ENCODE measurements around the gene TCIRG1. TPM values are rescaled to one million over a fixed set of nuclear protein-coding genes. Genes with fewer than 3 reads are reported as not detected.

Gene TCIRG1
- total and polyA plus RNA-seq, 2 of the 13 experiments (the other 11 are each of a cell fraction or from before 2014, with no cell fraction given): 48.0 to 69.6 TPM

DNA sequence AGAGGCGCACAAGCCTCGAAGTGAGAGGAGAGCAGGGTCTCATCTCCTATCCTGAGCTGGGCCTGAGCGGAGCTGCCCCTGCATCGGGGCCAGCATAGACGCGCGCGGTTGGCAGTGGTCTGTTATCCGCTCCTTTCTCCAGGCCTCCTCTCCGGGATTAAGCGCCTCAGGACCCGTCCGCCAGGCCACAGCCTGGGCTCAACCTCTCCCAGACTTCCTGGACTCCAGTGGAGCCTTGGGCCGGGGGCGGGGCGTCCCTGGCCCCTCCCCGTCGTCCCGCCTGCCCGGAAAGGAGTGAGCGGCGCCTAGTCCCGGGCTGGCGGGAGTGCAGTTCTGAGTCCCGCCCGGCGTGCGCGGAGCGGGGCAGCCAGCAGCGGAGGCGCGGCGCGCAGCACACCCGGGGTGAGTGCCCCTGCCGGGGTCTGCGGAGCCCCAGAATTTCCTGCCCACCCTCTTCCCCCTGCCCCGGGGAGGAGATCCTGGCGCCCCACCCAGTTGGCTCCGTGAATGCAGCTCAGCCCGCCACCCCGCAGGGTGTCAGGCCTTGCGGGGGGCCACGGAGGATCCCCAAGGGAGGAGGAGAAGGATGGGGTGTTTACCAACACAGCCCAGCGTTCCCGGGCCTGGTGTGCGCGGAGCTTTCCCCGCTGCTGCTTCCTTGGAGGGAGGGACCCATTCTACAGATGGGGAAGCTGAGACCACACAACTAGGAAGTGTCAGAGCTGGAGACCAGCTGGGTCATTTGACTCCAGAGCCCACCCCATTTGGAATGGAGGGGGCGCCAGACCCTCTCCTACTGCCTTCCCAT, at the start of gene TCIRG1 (continued):
- TF ChIP-seq, protein P1, sequence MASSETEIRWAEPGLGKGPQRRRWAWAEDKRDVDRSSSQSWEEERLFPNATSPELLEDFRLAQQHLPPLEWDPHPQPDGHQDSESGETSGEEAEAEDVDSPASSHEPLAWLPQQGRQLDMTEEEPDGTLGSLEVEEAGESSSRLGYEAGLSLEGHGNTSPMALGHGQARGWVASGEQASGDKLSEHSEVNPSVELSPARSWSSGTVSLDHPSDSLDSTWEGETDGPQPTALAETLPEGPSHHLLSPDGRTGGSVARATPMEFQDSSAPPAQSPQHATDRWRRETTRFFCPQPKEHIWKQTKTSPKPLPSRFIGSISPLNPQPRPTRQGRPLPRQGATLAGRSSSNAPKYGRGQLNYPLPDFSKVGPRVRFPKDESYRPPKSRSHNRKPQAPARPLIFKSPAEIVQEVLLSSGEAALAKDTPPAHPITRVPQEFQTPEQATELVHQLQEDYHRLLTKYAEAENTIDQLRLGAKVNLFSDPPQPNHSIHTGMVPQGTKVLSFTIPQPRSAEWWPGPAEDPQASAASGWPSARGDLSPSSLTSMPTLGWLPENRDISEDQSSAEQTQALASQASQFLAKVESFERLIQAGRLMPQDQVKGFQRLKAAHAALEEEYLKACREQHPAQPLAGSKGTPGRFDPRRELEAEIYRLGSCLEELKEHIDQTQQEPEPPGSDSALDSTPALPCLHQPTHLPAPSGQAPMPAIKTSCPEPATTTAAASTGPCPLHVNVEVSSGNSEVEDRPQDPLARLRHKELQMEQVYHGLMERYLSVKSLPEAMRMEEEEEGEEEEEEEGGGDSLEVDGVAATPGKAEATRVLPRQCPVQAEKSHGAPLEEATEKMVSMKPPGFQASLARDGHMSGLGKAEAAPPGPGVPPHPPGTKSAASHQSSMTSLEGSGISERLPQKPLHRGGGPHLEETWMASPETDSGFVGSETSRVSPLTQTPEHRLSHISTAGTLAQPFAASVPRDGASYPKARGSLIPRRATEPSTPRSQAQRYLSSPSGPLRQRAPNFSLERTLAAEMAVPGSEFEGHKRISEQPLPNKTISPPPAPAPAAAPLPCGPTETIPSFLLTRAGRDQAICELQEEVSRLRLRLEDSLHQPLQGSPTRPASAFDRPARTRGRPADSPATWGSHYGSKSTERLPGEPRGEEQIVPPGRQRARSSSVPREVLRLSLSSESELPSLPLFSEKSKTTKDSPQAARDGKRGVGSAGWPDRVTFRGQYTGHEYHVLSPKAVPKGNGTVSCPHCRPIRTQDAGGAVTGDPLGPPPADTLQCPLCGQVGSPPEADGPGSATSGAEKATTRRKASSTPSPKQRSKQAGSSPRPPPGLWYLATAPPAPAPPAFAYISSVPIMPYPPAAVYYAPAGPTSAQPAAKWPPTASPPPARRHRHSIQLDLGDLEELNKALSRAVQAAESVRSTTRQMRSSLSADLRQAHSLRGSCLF (CRISPR knock-in tag; IDR thresholded peaks at IDR 0.05; ENCODE audit: borderline replicate concordance): no peak
- TF ChIP-seq ZNF7 (CRISPR knock-in tag; IDR thresholded peaks at IDR 0.05): no peak
- 0 out of 2 replicates have a peak, but pooled peaks have one; percentile 15 for TF ChIP-seq RFXAP (CRISPR knock-in tag; IDR thresholded peaks at IDR 0.05; ENCODE audit: borderline replicate concordance)
- TF ChIP-seq, protein P2, sequence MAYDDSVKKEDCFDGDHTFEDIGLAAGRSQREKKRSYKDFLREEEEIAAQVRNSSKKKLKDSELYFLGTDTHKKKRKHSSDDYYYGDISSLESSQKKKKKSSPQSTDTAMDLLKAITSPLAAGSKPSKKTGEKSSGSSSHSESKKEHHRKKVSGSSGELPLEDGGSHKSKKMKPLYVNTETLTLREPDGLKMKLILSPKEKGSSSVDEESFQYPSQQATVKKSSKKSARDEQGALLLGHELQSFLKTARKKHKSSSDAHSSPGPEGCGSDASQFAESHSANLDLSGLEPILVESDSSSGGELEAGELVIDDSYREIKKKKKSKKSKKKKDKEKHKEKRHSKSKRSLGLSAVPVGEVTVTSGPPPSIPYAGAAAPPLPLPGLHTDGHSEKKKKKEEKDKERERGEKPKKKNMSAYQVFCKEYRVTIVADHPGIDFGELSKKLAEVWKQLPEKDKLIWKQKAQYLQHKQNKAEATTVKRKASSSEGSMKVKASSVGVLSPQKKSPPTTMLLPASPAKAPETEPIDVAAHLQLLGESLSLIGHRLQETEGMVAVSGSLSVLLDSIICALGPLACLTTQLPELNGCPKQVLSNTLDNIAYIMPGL (CRISPR knock-in tag; IDR thresholded peaks at IDR 0.05; ENCODE audit: borderline replicate concordance in 1 of 2, low read depth in 1 of 2): peak in 1 of 2 experiments; percentile 32; a peak in 2 of 4 replicates
- TF ChIP-seq ELF1 (CRISPR knock-in tag; IDR thresholded peaks at IDR 0.05): peak; percentile 82
- TF ChIP-seq, protein P3, sequence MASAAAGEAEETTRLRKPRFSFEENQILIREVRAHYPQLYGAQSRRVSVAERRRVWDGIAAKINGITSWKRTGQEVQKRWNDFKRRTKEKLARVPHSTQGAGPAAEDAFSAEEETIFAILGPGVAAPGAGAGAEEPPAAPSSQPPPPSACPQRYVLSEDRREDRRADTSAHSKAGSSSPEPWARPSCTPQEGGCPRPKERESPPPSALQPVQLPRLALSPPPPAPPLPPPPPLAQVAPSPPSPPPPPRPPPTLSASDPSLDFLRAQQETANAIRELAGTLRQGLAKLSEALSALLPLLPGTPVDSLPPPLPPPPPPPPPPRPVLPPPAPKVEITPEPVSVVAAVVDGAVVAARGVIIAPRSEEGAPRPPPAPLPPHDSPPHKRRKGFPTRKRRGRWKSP (CRISPR knock-in tag; IDR thresholded peaks at IDR 0.05): no peak; the same call in 1 of the 2 replicates
- no peak for TF ChIP-seq WIZ (CRISPR knock-in tag; IDR thresholded peaks at IDR 0.05)
- no peak for TF ChIP-seq ZNF468 (CRISPR knock-in tag; IDR thresholded peaks at IDR 0.05)
- TF ChIP-seq ZBTB7A (CRISPR knock-in tag; IDR thresholded peaks at IDR 0.05): no peak
- no peak for TF ChIP-seq RXRA (CRISPR knock-in tag; IDR thresholded peaks at IDR 0.05)
- TF ChIP-seq NFYB (CRISPR knock-in tag; IDR thresholded peaks at IDR 0.05): no peak; the same call in 1 of the 2 replicates
- TF ChIP-seq, protein P4, sequence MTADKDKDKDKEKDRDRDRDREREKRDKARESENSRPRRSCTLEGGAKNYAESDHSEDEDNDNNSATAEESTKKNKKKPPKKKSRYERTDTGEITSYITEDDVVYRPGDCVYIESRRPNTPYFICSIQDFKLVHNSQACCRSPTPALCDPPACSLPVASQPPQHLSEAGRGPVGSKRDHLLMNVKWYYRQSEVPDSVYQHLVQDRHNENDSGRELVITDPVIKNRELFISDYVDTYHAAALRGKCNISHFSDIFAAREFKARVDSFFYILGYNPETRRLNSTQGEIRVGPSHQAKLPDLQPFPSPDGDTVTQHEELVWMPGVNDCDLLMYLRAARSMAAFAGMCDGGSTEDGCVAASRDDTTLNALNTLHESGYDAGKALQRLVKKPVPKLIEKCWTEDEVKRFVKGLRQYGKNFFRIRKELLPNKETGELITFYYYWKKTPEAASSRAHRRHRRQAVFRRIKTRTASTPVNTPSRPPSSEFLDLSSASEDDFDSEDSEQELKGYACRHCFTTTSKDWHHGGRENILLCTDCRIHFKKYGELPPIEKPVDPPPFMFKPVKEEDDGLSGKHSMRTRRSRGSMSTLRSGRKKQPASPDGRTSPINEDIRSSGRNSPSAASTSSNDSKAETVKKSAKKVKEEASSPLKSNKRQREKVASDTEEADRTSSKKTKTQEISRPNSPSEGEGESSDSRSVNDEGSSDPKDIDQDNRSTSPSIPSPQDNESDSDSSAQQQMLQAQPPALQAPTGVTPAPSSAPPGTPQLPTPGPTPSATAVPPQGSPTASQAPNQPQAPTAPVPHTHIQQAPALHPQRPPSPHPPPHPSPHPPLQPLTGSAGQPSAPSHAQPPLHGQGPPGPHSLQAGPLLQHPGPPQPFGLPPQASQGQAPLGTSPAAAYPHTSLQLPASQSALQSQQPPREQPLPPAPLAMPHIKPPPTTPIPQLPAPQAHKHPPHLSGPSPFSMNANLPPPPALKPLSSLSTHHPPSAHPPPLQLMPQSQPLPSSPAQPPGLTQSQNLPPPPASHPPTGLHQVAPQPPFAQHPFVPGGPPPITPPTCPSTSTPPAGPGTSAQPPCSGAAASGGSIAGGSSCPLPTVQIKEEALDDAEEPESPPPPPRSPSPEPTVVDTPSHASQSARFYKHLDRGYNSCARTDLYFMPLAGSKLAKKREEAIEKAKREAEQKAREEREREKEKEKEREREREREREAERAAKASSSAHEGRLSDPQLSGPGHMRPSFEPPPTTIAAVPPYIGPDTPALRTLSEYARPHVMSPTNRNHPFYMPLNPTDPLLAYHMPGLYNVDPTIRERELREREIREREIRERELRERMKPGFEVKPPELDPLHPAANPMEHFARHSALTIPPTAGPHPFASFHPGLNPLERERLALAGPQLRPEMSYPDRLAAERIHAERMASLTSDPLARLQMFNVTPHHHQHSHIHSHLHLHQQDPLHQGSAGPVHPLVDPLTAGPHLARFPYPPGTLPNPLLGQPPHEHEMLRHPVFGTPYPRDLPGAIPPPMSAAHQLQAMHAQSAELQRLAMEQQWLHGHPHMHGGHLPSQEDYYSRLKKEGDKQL (CRISPR knock-in tag; IDR thresholded peaks at IDR 0.05; ENCODE audit: low read depth): no peak

Data from HepG2 (cell line).